ENCODE data around the gene TRIM49D1. TPM values are rescaled to one million over a fixed set of nuclear protein-coding genes. Genes with fewer than 3 reads are reported as not detected.
"Not testable (repeated sequence)": the region's sequence is repeated elsewhere in the genome, so short reads cannot be mapped to it uniquely, and the experiment has no call there.

The TRIM49D1 gene
- total and polyA plus RNA-seq, 9 of the 15 experiments (the other 6 are each of a cell fraction or from before 2014, with no cell fraction given) = 0.08 TPM; not detected in 8

DNA sequence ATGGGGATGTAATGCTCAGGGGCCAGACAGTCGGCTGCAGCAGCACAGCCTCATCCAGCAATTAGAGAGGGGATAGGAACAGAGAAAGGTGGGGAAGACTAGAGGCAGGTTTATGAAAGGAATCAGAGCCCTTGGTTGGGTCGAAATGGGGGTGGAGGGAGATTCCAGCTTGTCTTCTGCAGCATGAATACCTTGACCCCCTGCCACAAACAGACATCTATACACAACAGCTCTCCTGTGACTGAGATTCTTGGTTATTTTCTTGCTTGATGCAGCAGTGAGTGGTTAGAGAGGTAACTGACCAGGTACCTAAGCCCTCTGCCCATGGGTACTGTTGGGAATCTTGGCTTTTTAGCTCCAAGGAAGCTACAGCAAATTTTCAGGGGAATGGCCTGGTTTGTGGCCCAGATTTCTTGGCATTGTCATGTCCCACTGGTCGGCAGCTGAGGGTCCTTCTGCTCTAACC, at the start of gene TRIM49D1 (continued):
- TF ChIP-seq, protein P1, sequence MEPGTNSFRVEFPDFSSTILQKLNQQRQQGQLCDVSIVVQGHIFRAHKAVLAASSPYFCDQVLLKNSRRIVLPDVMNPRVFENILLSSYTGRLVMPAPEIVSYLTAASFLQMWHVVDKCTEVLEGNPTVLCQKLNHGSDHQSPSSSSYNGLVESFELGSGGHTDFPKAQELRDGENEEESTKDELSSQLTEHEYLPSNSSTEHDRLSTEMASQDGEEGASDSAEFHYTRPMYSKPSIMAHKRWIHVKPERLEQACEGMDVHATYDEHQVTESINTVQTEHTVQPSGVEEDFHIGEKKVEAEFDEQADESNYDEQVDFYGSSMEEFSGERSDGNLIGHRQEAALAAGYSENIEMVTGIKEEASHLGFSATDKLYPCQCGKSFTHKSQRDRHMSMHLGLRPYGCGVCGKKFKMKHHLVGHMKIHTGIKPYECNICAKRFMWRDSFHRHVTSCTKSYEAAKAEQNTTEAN (CRISPR knock-in tag; IDR thresholded peaks at IDR 0.05) = no peak
- no peak for TF ChIP-seq CCAR2 (IDR thresholded peaks at IDR 0.05; ENCODE audit: low read depth, low read length)
- no peak for TF ChIP-seq NFXL1 (CRISPR knock-in tag; IDR thresholded peaks at IDR 0.05)
- no peak for TF ChIP-seq IFI16 (CRISPR knock-in tag; IDR thresholded peaks at IDR 0.05)
- TF ChIP-seq GTF2A2 (tag; IDR thresholded peaks at IDR 0.05) = no peak

DNA sequence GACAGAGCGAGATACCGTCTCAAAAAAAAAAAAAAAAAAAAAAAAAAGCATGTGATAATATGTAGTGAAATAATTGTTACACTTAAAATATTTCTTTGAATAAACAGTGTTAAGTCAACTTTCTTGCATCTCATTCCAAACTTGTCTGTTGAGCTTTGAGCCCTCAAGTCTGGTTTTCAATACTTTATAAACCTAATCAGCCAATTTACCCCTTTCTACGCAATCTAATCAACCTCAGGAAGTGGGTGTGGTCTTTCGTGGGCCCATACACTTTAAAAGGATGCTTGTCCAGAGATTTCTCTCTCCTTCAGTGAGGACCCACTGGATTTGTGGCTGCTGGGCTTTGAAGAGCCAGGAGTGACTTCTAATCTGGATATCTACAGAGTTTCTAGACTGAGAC, 43.7 kb upstream of the TRIM49D1 start, which contains the start of gene TRIM64:
Gene TRIM64 (plus strand): TSS at position 301 of the 400 bp plus-strand sequence. CDS start 2,467 bp downstream, outside the sequence.
- intact Hi-C loops (cut with micrococcal nuclease); ATAC-seq; H3K9me1 ChIP-seq (ENCODE audit: control insufficient read depth, insufficient read depth, low read length); H3K36me3 ChIP-seq (ENCODE audit: control insufficient read depth, insufficient read depth, low read length); H3K27me3 ChIP-seq (ENCODE audit: control insufficient read depth in 2 of 2, insufficient read depth in 2 of 2, low read length in 2 of 2); H3K4me2 ChIP-seq (ENCODE audit: insufficient read depth, low read length); H3K79me2 ChIP-seq (ENCODE audit: control insufficient read depth, insufficient read depth, low read length); FAIRE-seq; in situ Hi-C loops (cut with MboI); H3K9ac ChIP-seq (ENCODE audit: insufficient read depth in 1 of 2, low read depth in 2 of 2, low read length in 2 of 2); DNase-seq (ENCODE audit: extremely low read depth in 1 of 4, low spot score in 3 of 4); H3K27ac ChIP-seq (ENCODE audit: extremely low read depth, low read depth, low read length); H3K9me3 ChIP-seq (replicated peaks; ENCODE audit: control insufficient read depth, insufficient read depth, low read depth, low read length); POLR2A ChIA-PET; BruUV-seq (replicated peaks); H3K4me3 ChIP-seq; CTCF ChIA-PET (ENCODE audit: low intra/inter-chr PET ratio); H4K20me1 ChIP-seq (replicated peaks; ENCODE audit: control insufficient read depth, insufficient read depth, low read length); H3K4me1 ChIP-seq (replicated peaks in 1 of 2; ENCODE audit: control insufficient read depth in 2 of 2, insufficient read depth in 2 of 2, low read length in 2 of 2); H2AFZ ChIP-seq (ENCODE audit: low read depth, low read length): not testable (repeated sequence)
- WGBS (ENCODE audit: insufficient coverage, low coverage, missing lambda C conversion rate) = no CpG with 5 or more reads among the region's 4 CpGs

DNA sequence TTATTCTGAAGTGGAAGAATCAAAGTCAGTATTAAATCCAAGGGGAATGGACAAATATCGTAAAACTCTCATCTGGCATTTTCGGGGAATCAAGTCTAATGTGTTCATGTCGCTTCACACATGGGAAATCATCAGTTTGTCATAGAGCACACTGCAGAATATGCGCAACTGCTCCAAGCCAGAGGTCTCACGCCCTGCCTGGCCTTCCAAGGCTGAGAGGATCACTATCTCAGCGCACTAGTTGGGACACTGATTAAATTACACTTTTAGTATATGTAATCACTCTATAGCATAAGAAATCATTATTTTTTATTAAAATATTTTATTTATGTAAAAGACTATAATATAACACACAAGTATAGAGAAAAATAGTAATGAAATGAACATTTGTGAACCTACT, 38.8 kb upstream of the TRIM49D1 start:
- H3K9me3 ChIP-seq (replicated peaks; ENCODE audit: control insufficient read depth, insufficient read depth, low read depth, low read length); H2AFZ ChIP-seq (ENCODE audit: low read depth, low read length); H3K79me2 ChIP-seq (ENCODE audit: control insufficient read depth, insufficient read depth, low read length); CTCF ChIA-PET (ENCODE audit: low intra/inter-chr PET ratio); H3K27me3 ChIP-seq (ENCODE audit: control insufficient read depth in 2 of 2, insufficient read depth in 2 of 2, low read length in 2 of 2); H3K9me1 ChIP-seq (ENCODE audit: control insufficient read depth, insufficient read depth, low read length); H3K27ac ChIP-seq (ENCODE audit: extremely low read depth, low read depth, low read length); DNase-seq (ENCODE audit: extremely low read depth in 1 of 4, low spot score in 3 of 4); in situ Hi-C loops (cut with MboI); ATAC-seq; POLR2A ChIA-PET; H3K9ac ChIP-seq (ENCODE audit: insufficient read depth in 1 of 2, low read depth in 2 of 2, low read length in 2 of 2); H3K4me1 ChIP-seq (replicated peaks in 1 of 2; ENCODE audit: control insufficient read depth in 2 of 2, insufficient read depth in 2 of 2, low read length in 2 of 2); FAIRE-seq; H3K4me3 ChIP-seq; intact Hi-C loops (cut with micrococcal nuclease); BruUV-seq (replicated peaks); H4K20me1 ChIP-seq (replicated peaks; ENCODE audit: control insufficient read depth, insufficient read depth, low read length); H3K36me3 ChIP-seq (ENCODE audit: control insufficient read depth, insufficient read depth, low read length); H3K4me2 ChIP-seq (ENCODE audit: insufficient read depth, low read length): not testable (repeated sequence)
- 0% methylated on average over 2 of the region's 6 CpGs for WGBS (ENCODE audit: insufficient coverage, low coverage, missing lambda C conversion rate)

DNA sequence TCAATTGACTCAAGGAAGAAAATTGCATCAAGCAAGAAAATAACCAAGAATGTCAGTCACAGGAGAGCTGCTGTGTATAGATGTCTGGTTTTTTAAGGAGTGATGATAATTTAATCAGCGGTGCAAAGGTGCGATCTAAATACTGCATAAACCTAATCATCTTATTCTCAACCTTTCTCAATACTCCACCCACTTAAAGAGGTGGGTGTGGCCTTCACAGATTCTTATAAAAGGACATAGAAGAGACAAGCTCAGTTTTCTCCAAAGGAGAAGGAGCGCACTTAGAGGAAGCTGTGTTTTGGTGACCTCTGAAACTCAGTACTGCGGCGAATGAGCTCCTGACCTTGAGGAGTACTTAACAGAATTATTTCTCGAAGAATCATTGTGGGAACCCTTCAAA, 1.7 kb upstream of the TRIM49D1 start, which contains the start of gene TRIM49D2:
Gene TRIM49D2 (plus strand): TSS at position 301 of the 400 bp plus-strand sequence. CDS start 2,698 bp downstream, outside the sequence.
- in situ Hi-C loops (cut with MboI); intact Hi-C loops (cut with micrococcal nuclease); H2AFZ ChIP-seq (ENCODE audit: low read depth, low read length); POLR2A ChIA-PET; H3K27me3 ChIP-seq (ENCODE audit: control insufficient read depth in 2 of 2, insufficient read depth in 2 of 2, low read length in 2 of 2); H3K4me2 ChIP-seq (ENCODE audit: insufficient read depth, low read length); H3K4me3 ChIP-seq; H3K4me1 ChIP-seq (replicated peaks in 1 of 2; ENCODE audit: control insufficient read depth in 2 of 2, insufficient read depth in 2 of 2, low read length in 2 of 2); DNase-seq (ENCODE audit: extremely low read depth in 1 of 4, low spot score in 3 of 4); H3K9ac ChIP-seq (ENCODE audit: insufficient read depth in 1 of 2, low read depth in 2 of 2, low read length in 2 of 2); ATAC-seq; BruUV-seq (replicated peaks); H3K27ac ChIP-seq (ENCODE audit: extremely low read depth, low read depth, low read length); H3K79me2 ChIP-seq (ENCODE audit: control insufficient read depth, insufficient read depth, low read length); H3K36me3 ChIP-seq (ENCODE audit: control insufficient read depth, insufficient read depth, low read length); CTCF ChIA-PET (ENCODE audit: low intra/inter-chr PET ratio); H3K9me3 ChIP-seq (replicated peaks; ENCODE audit: control insufficient read depth, insufficient read depth, low read depth, low read length); H3K9me1 ChIP-seq (ENCODE audit: control insufficient read depth, insufficient read depth, low read length); H4K20me1 ChIP-seq (replicated peaks; ENCODE audit: control insufficient read depth, insufficient read depth, low read length); FAIRE-seq: not testable (repeated sequence)
- WGBS (ENCODE audit: insufficient coverage, low coverage, missing lambda C conversion rate) = 0% methylated on average over 2 of the region's 6 CpGs

All from K562 (cell line).